ENCODE measurements around the gene GIT2.
"Not testable (repeated sequence)": the region's sequence is repeated elsewhere in the genome, so short reads cannot be mapped to it uniquely, and the experiment has no call there.

Gene GIT2

DNA sequence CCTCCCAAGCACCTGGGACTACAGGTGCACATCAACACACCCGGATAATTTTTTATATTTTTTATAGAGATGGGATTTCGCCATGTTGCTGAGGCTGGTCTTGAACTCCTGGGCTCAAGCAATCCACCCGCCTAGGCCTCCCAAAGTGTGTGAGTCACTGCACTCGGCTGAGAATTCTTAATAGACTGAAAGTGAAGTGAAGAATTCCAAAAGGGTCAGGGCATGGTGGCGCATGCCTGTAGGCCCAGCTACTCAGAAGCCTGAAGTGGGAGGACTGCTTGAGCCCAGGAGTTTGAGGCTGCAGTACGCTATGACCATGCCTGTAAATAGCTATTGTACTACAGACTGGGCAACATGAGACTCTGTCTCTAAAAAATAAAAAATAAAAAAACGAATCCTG lies 52.4 kb downstream of the GIT2 start:
- DNase-seq = no peak

DNA sequence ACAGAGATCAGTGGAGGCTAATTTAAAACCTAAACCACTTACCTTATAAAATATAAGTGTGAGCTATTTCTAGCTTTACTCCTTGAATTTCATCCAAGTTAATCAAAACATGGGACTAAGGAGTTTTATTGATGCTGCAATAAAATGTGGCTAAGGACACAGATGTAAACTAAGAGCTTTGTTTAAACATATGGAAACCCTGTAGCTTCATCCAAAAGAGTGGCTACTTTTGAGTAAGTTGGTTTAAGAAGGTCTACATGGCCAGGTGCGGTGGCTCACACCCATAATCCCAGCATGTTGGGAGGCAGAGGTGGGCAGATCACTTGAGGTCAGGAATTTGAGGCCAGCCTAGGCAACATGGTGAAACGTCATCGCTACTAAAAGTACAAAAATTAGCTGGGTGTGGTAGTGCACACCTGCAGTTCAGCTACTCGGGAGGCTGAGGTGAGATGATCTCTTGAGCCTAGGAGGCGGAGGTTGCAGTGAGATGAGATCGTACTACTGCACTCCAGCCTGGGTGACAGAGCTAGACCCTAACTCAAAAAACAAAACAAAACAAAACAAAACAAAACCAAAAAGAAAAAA lies 55.7 kb downstream of the GIT2 start:
- no peak for DNase-seq

DNA sequence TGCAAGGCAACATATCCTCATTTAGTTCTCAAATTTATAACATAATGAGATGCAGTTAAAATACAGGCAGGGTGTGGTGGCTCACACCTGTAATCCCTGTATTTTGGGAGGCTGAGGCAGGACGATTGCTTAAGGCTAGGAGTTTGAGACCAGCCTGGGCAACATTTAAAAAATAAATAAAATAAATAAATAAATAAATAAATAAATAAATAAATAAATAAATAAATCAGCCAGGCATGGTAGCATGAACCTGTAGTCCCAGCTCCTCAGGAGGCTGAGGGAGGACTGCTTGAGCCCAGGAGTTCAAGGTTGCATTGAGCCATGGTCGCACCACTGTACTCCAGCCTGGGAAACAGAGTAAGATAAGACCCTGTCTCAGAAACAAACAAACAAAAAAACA lies 56.7 kb downstream of the GIT2 start:
- DNase-seq = no peak

DNA sequence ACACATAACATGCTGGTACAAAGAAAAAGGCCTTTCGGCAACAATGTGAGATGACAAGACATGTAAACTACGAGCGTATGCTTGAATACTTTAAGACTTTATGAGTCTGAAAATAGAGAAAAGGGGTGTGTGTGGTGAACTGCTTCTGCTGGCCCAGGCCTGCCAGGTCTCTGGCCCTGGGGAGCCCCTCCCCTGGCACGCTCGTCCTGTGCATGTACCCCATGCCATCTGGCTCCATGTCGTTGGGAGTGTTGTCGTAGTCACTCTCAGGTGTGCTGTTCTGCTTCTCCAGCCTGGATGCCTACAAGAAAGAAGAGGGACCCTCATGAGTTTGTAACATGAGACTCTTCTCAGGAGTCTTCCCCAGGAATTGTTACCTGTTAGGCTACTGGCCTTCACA lies 57.2 kb downstream of the GIT2 start:
- DNase-seq = no peak

DNA sequence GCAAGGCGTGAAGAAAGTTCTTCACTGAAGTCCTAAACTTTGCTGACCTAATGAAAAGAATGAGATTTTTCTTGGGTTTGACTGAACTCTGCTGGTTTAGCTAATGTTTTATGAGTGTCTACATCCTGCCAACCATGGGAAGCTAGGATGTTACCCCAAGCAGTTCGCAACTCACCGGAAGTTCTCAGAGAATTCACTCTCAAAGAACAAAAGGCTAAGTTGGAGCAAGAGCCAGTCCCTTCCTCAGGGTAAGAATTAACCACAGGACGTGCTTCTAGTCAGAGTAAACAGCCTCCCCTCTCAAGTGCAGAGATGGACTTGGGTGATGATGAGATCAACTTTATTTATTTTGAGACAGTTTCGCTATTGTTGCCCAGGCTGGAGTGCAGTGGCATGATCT lies 58.8 kb downstream of the GIT2 start:
- no peak for DNase-seq

DNA sequence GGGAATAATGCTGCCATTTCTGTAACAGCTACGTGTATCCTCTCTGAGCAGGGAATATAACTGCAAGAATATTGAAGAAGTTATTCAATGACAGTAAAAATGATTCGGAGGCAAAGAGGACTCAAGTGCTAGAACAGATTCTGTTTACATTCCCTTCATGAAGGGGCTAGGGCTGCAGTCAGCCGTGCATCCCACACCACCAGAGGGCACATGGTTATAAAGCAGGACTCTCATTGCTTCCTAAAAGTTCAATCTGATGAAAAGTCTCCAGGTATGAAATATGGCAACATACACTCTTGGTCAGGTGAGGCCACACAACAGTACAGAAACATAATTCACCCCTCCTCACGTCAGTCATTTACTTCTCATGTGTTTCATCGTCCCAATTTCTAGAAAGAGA lies 62.1 kb downstream of the GIT2 start:
- no peak for DNase-seq

DNA sequence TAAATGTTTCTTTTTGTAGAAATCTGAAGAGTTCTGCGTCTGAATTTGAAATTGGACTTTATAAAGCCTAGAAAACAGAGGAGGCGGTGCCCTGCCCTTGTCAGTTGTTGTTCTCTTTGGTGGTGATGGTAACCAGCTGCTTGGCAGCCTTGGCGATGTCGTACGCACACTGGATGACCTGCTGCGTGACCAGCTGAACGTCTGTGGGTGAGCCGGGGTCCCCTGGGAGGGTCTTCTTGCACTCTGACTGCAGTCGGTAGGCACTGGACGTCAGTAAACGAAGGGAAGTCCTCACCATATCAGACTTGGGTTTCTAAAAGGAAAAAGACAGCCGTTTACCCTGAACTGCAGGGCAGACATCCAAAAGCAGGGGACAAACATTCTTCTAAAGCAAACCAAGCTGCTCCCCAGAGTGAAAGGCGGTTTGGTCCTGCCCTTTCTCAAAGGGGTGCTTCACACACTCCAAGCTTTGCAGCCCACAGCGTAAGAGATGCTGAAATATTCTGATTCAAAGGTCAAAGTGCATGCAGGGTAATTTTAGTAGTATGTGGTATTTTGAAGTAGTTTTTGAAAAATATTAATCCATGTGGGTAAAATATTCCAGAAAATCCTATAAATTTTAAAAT lies 63.2 kb downstream of the GIT2 start:
- DNase-seq = no peak

DNA sequence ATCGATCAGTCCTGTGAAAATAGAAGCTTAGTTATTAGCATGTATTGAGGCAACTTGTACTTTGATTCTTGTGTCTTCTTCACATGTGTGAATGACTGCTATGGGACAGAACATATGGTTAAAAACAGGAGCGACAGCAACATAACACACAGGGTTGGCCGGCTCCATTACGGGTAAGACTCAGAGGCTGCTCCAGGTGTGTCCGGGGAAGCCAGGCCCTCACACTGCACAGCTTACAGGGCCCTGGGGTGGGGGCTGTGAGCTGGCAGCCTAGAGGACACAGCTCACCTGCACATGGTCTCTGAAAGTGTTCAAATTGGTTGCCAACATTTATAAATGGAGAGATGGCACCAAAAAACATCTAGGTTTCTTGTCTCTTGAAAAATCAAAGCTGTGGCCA lies 65.0 kb downstream of the GIT2 start:
- DNase-seq = no peak

DNA sequence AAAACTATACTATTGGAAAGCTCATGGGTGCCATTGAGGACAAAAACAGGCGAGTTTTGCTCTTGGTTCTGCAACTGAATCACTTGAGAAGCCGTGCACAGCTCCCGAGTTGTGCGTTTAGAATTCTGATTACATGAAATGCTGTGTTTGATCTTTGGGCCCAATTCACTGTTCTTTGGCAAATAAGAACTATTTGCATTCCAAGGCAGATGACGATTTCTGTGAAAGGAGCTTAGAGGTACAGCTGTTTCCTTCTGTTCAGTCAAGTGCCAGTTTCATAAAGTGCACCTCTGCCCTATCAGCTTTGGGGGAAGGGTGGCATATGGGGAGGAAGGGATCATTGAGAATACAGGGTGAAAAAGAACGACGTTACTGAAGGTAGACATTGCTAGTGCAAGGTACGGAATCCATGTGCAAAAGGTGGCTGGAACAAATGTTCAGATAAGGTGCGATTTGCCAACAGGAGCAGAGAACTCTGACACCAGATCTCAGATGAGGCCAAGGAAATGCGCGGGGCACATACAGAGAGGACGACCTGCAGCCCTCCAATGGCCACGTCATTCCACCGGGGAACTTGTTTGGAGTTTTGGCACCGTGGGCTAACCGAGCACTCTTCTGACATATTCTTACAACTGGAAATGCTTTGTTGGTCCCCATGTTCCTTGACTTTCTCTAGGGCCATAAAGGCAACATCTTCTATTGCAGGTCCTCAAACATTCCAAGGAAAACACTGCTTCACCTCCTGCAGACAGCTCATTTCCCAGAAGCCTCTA lies 66.0 kb downstream of the GIT2 start:
- DNase-seq = no peak

DNA sequence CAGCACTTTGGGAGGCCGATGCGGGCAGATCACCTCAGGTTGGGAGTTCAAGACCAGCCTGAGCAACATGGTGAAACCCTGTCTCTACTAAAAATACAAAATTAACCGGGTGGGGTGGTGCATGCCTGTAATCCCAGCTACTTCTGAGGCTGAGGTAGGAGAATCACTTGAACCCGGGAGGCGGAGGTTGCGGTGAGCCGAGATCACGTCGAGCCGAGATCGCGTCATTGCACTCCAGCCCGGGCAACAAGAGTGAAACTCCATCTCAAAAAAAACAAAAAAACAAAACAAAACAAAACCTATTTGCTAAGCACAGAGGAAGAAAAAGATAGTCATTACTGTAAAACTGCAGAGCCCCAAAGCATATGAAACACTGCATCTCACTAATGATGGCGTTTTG lies 66.8 kb downstream of the GIT2 start:
- not testable (repeated sequence) for DNase-seq

DNA sequence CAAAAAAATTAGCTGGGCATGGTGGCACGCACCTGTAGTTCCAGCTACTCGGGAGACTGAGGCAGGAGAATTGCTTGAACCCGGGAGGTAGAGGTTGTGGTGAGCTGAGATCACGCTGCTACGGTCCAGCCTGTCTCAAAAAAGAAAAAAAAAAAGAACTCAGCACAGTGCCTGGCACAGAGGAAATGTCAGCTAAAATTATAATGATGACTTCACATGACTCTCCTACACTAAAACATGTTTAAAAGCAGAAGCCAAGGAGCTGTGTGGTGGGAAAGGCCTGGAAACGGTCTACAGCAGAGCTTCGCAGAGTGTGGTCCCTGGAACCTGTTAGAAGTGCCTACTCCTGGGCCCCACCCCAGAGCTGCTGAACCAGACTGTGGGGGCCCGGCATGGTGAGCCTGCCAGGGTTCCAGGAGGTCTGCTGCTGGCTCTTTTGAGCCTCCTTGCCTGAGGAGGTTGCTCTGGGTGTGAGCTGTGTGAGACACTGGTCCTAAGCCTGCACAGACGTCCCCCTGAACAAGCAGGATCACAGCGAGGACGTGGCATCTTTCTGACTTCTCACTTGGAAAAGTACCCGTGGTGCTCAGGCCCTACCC lies 68.0 kb downstream of the GIT2 start:
- DNase-seq = no peak

DNA sequence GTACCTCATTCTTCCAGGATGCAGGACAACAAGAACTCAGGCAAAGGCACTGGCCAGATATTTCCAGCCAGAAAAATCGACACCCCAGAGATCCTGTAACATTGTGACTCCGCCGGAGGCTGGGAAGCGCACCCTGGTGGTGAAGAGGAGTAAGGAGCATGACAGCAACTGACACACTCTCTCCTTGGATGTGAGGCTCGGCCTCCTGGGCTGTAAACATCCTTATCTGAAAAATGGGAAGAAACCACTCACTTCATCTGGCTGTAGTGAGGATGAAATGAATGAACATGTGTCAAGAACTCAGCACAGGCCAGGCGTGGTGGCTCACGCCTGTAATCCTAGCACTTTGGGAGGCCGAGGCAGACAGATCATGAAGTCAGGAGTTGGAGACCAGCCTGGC lies 68.5 kb downstream of the GIT2 start:
- DNase-seq = no peak

DNA sequence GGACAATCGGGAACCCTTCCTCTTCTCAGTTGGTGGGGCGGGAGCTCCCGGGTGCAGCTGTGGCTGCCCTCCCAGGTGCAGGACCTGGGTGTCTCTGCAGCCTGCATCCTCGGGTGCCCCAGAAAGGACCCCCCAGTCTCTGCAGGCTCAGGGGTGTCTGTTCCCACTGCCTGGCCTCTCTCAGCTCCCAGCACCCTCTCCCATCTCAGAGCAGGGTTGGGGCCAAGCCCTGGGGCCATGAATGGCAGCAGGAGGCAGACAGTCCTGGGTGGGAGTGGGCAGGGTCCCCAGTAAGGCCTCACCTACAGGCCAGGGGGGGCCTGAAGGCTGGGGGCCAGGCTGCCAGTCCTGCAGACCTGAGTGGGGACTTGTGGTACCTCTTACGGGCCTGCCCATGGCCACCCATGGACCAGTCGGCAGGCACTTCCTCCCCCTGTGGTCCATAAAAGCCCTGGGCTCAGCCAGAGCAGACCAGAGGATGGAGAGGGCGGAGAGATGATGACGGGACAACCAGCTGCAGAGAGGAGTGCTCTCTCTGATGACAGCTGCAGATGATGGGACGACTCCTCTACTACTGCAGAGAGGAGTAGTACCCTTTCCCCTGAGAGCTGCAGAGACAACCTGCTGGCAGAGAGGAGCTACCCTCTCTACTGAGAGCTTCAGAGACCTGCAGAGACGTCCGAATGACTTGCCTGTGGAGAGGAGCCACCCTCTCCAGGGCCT lies 69.5 kb downstream of the GIT2 start:
- no peak for DNase-seq

DNA sequence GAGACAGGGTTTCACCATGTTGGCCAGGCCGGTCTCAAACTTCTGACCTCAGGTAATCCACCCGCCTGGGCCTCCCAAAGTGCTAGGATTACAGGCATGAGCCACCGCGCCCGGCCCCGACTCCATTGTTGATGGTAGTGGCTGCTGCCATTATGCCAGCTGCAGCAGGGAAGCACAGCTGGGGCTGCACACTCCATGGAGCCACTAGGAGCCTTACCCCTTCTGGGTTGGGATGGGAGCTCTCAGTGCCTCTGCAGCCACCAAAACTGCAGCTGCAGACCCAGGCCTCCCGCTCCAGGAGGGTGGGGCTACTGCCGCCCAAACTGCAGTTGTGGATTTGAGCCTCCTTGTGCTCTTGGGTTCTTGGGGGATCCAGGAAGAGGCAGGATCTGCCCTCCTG lies 70.2 kb downstream of the GIT2 start:
- no peak for DNase-seq

DNA sequence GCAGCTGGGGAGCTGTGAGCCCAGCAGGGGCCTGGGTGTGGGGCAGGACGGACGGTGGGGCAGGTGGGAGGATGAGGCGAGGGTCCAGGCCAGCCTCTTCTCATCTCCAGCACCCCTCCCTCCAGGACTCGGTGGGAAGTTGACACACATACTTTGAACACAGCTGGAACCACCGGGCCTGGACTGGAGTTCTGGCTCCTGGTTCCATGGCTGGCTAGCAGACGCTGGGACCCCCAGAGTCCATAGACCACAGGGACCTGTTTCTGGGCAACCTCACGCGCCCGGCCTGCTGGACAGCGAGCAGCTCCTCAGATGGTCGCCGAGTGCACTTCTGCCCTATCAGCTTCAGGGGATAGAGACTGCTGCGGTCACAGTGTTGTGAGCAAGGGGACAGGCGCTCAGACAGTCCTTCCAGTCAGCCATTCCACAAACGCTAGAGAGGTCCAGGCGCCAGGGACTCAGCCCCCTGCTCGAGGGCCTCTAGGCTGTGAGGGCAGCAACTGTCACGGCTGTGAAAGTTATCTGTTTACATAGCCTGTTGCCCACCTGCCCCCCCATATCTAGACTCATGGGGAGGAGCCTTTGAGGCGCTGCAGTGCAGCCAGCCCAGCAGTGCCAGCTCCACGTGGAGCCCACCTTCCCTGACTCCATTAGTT lies 70.9 kb downstream of the GIT2 start:
- no peak for DNase-seq

DNA sequence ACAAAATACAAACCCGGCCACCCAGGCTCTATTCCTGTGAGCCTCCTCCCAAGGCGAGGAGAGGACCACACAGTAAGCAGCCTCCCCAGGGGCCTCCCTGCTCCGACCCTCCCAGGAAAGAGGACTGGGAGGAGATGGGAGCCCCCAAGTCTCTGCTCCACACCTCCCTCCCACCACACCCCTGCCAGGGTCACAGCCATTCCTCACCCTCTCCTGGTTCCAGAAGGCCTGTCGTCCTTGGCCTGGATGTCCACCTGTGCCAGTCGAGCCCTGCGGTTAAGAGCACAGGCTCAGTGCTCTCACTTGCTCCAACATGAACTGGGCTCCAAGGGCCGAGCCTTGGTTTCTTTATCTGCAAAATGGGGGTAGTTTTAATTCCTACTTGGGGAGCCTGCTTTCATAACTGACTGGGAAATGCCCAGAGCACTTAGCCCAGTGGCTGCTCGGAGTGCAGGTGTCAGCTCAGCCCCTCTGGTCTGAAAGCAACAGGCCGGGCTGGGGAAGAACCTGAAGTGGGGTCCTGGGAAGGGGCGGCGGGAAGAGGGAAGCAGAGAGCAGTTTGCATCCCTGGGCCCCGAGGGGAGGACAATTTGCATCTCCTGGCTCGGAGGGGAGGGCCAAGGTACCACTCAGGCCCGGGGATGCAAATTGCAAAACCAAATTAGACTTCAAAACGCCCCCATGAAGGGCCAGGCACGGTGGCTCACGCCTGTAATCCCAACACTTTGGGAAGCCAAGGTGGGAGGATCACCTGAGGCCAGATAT lies 72.5 kb downstream of the GIT2 start:
- DNase-seq = no peak

DNA sequence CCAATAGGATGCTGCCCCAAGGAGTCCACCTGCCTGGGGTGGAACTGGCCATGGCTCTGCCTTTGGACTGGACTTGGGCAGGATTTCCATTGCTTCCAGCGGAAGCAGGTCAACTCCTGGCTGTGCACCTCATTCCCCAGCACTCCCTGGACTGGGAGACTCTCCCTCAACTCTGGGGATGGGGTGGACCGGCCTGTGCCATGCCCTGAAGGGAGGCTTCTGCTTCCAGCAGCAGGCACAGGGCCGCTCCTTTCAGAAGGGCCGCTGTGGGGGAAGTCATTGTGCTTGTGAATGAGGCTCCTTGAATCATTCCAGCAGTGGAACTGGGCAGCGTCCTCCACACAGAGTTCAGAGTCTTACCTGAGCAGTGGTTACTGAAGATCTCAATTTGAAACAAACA lies 73.1 kb downstream of the GIT2 start:
- DNase-seq = no peak

DNA sequence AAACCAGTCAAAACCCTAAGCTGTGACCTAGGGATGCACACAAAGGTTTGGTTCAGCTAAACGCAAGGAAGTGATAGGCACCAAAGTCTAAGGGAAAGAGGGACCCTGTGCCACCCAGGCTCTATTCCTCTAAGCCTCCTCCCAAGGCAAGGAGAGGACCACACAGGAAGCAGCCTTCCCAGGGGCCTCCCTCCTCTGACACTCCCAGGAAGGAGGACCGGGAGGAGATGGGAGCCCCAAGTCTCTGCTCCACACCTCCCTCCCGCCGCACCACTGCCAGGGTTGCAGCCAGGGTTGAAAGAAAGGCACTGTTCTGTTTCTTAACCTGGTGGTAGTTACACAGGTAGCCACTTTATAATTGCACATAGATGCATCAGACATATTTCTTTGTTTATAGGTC lies 74.2 kb downstream of the GIT2 start:
- no peak for DNase-seq

DNA sequence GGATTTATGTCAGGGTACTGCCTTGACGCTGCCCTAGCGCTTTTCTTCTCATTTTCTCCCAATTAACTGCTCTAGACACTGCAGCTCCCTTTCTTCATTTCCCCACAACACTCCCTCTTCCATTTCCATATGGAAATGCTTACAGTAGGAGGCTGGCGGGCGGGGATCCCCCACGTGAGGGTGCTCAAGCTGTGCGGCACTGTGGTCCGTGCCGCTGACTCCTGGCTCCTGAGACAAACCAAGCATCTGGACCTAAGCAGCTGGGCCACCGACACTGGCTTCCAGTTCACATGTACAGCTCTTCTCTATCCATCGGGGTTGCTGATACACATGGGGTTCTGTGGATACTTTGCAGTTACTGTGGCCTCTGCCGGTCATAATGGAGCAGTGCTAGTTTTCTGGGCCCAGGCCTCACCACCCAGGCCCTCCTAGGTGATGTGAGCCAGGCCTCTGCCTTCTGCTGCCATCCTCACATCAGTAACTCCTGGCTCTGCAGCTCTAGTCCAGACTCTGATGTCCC lies 75.8 kb downstream of the GIT2 start:
- DNase-seq = no peak

DNA sequence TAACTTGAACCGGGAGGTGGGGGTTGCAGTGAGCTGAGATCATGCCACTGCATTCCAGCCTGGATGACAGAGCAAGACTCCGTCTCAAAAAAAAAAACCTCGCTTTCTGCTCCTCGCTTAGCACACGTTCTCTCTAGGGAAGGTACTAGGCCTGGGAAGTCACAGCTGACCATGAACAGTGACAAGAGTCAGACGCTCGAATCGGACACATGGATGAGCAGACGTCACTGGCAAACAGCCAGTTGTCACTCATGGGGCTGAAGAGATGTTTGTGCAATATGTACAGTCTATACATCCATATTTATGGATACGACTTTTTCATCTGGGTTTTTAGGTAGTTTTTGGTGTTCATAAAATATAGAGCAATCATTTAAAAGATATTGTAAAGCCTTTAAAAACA lies 76.7 kb downstream of the GIT2 start:
- no peak for DNase-seq

DNA sequence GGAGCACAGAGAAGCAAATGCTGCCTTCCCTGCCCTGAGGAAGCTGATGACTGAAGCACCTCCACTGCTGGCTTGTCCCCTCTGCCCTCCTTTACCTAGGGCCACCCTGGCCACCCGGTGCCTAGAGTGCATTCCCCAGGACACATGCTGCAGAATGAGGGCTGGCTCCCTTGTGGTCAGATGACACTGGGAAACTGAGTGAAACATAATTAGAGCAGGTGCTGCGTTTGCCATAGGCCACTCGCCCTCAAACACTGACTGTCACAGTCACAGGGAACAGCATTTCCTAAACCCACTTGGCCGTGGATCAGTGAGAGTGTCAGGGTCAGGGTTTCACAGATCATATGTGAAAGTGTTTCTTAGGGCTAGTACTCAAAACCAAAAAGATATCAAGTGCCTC lies 80.1 kb downstream of the GIT2 start:
- DNase-seq = no peak
